HCT116 (cell line): ENCODE results near the gene RPUSD3. TPM values are rescaled to one million over a fixed set of nuclear protein-coding genes. Genes with fewer than 3 reads are reported as not detected.
A peak's percentile ranks its signal among the peaks of the same experiment; 100 is the strongest.

Experiments used
- ATAC-seq: fragments of 200-7000 bp; cut with Tn5 transposase; 2 replicates; pipeline ENCODE4 v1.9.1; 2020; ENCODE audit warnings: mild to moderate bottlenecking, moderate library complexity
- BruUV-seq: library from RNA; stranded (reverse); fragments of 400-500 nt; replicated peaks from 2 replicates; lab custom pipeline; 2021; lab: Mats Ljungman, UMichigan
- CTCF ChIA-PET: fragments of 300-600 bp; sonication (Branson Sonifier 250); formaldehyde crosslinking; loops from one replicate; lab custom pipeline; 2021; ENCODE audit warnings: antibody characterized with exemption; lab: Charles Lee
- POLR2A ChIA-PET: fragments of 300-600, 350-600 bp; sonication (Branson Sonifier 250); formaldehyde crosslinking; loops from one replicate; lab custom pipeline; 2021; ENCODE audit warnings: antibody characterized with exemption; lab: Charles Lee
- RAD21 ChIA-PET, 2 experiments: fragments of 300-600 bp; sonication (Branson Sonifier 250); formaldehyde crosslinking; loops; one replicate each; lab custom pipeline; 2023; ENCODE audit warnings: low total read pairs in 2 of 2; ENCODE audit not compliant: uncharacterized antibody in 2 of 2, unreplicated experiment in 2 of 2, low non-redundant PET in 1 of 2; lab: Charles Lee
- DNase-seq: peaks from one replicate; pipeline ENCODE4 v3.0.0-alpha.2; 2010; ENCODE audit warnings: low read depth, low spot score
- H2AFZ ChIP-seq: fragments of 200-600 bp; shearing (Covaris generic), sonication (generic); 2 replicates; pipeline ENCODE4 v1.6.1; 2017; ENCODE audit warnings: low read depth, mixed run types, mixed read lengths, antibody characterized with exemption, low read length; ENCODE audit not compliant: poor library complexity, severe bottlenecking
- H3K27ac ChIP-seq: 2 replicates; pipeline ENCODE4 v1.5.1; 2012; ENCODE audit warnings: low read depth, low read length
- H3K27me3 ChIP-seq: fragments of 200-600 bp; sonication (generic); 2 replicates; pipeline ENCODE4 v1.6.1; 2016; ENCODE audit warnings: mixed run types, low read length, mixed read lengths; ENCODE audit not compliant: insufficient read depth
- H3K36me3 ChIP-seq, 2 experiments: fragments of 200-500 bp in 1 of 2; fragments of 200-600 bp in 1 of 2; sonication (Bioruptor generic) in 1 of 2; sonication (generic) in 1 of 2; 2 replicates each; pipeline versions ENCODE4 v1.5.1 to v1.6.1; 2014 to 2016; ENCODE audit warnings: low read length in 2 of 2, inconsistent platforms in 1 of 2, mixed read lengths in 1 of 2, mixed run types in 1 of 2; ENCODE audit not compliant: insufficient read depth in 2 of 2, control insufficient read depth in 1 of 2
- H3K4me1 ChIP-seq, 2 experiments: fragments of 200-600 bp in 1 of 2; sonication (generic) in 1 of 2; 2 replicates each; pipeline versions ENCODE4 v1.5.1 to v1.6.1; 2012 to 2017; ENCODE audit warnings: low read length in 2 of 2, inconsistent platforms in 1 of 2, mild to moderate bottlenecking in 1 of 2, mixed read lengths in 1 of 2, mixed run types in 1 of 2, moderate library complexity in 1 of 2; ENCODE audit not compliant: insufficient read depth in 2 of 2, control insufficient read depth in 1 of 2
- H3K4me2 ChIP-seq: fragments of 200-600 bp; sonication (generic); 2 replicates; pipeline ENCODE4 v1.6.1; 2017; ENCODE audit warnings: mixed run types, low read length, mixed read lengths
- H3K4me3 ChIP-seq, 2 experiments: fragments of 200-600 bp in 1 of 2; sonication (generic) in 1 of 2; replicated peaks in 1 of 2; 2 replicates each; pipeline ENCODE4 v1.5.1; 2011 to 2016; ENCODE audit warnings: low read length in 2 of 2, control low read depth in 1 of 2, low read depth in 1 of 2, mild to moderate bottlenecking in 1 of 2, mixed read lengths in 1 of 2, mixed run types in 1 of 2
- H3K79me2 ChIP-seq: fragments of 200-600 bp; sonication (generic); 2 replicates; pipeline ENCODE4 v1.6.1; 2017; ENCODE audit warnings: mild to moderate bottlenecking, mixed run types, low read length, moderate library complexity, mixed read lengths; ENCODE audit not compliant: insufficient read depth
- H3K9ac ChIP-seq: fragments of 200-600 bp; sonication (generic); 2 replicates; pipeline ENCODE4 v1.6.1; 2016; ENCODE audit warnings: low read length, mixed read lengths
- H3K9me2 ChIP-seq: fragments of 200-600 bp; sonication (generic), shearing (Covaris generic); 2 replicates; pipeline ENCODE4 v1.6.1; 2017; ENCODE audit warnings: mixed run types, mild to moderate bottlenecking, moderate library complexity; ENCODE audit not compliant: insufficient read depth
- H3K9me3 ChIP-seq, 2 experiments: fragments of 200-500 bp in 1 of 2; fragments of 200-600 bp in 1 of 2; sonication (Bioruptor generic) in 1 of 2; sonication (generic) in 1 of 2; 2 replicates each; pipeline ENCODE4 v1.6.1; 2014 to 2017; ENCODE audit warnings: low read length in 2 of 2, mixed read lengths in 2 of 2, inconsistent platforms in 1 of 2, low read depth in 1 of 2, mild to moderate bottlenecking in 1 of 2, mixed run types in 1 of 2, moderate library complexity in 1 of 2; ENCODE audit not compliant: control insufficient read depth in 1 of 2, insufficient read depth in 1 of 2
- H4K20me1 ChIP-seq: fragments of 200-600 bp; sonication (generic), shearing (Covaris generic); 2 replicates; pipeline ENCODE4 v1.6.1; 2017; ENCODE audit warnings: mixed run types, mild to moderate bottlenecking, moderate library complexity; ENCODE audit not compliant: insufficient read depth
- ATF3 ChIP-seq: IDR thresholded peaks from 2 replicates; pipeline ENCODE4 v1.6.1; 2012
- CBX3 ChIP-seq: IDR thresholded peaks from 2 replicates; pipeline ENCODE4 v1.6.1; 2012; ENCODE audit warnings: low read depth
- CTCF ChIP-seq, 3 experiments: fragments of 200-600 bp in 1 of 3; sonication (generic) in 1 of 3; IDR thresholded peaks in 2 of 3; conservative IDR thresholded peaks in 1 of 3; 2 replicates each; pipeline ENCODE4 v1.5.1; 2012 to 2017; ENCODE audit warnings: low read depth in 2 of 3, low read length in 2 of 3, antibody characterized with exemption in 1 of 3, borderline replicate concordance in 1 of 3, control low read depth in 1 of 3, mild to moderate bottlenecking in 1 of 3, mixed read lengths in 1 of 3, mixed run types in 1 of 3, moderate library complexity in 1 of 3; ENCODE audit not compliant: insufficient read depth in 1 of 3
- EGR1 ChIP-seq: IDR thresholded peaks from 2 replicates; pipeline ENCODE4 v1.6.1; 2012; ENCODE audit warnings: low read depth
- ELF1 ChIP-seq: IDR thresholded peaks from 2 replicates; pipeline ENCODE4 v1.6.1; 2012; ENCODE audit warnings: low read depth, borderline replicate concordance
- EZH2 ChIP-seq: fragments of 200-600 bp; sonication (generic); IDR thresholded peaks from 2 replicates; pipeline ENCODE4 v1.6.1; 2017; ENCODE audit warnings: antibody characterized with exemption, mixed run types
- JUND ChIP-seq: IDR thresholded peaks from 2 replicates; pipeline ENCODE4 v1.6.1; 2012
- MAX ChIP-seq: IDR thresholded peaks from 2 replicates; pipeline ENCODE4 v1.6.1; 2012
- POLR2AphosphoS5 ChIP-seq: IDR thresholded peaks from 2 replicates; pipeline ENCODE4 v1.6.1; 2011; ENCODE audit warnings: mild to moderate bottlenecking, low read depth, low read length, moderate library complexity
- SP1 ChIP-seq: IDR thresholded peaks from 2 replicates; pipeline ENCODE4 v1.6.1; 2012; ENCODE audit warnings: low read depth
- SRF ChIP-seq: IDR thresholded peaks from 2 replicates; pipeline ENCODE4 v1.6.1; 2012; ENCODE audit warnings: low read depth
- ZBTB33 ChIP-seq: IDR thresholded peaks from 2 replicates; pipeline ENCODE4 v1.6.1; 2011; ENCODE audit warnings: mild to moderate bottlenecking, low read length, moderate library complexity; ENCODE audit not compliant: insufficient replicate concordance; ENCODE audit errors: extremely low read depth
- ZNF274 ChIP-seq: fragments of 200-500 bp; sonication (Bioruptor generic); IDR thresholded peaks from 2 replicates; pipeline ENCODE4 v1.6.1; 2014; ENCODE audit warnings: mild to moderate bottlenecking, low read depth, low read length, inconsistent platforms
- intact Hi-C: fragments of 100-400 bp; cut with micrococcal nuclease; formaldehyde crosslinking; loops from 2 replicates; pipeline ENCODE4 v1.10.0; 2022
- total RNA-seq: library from RNA; stranded (reverse); gene quantifications from one replicate; pipeline ENCODE4 v1.2.1, GENCODE V29; 2021; ENCODE audit not compliant: unreplicated experiment

RPUSD3 gene
- total RNA-seq, 1 experiment from 2014 or later: 58.0 TPM

GRCh38 chr3:9863058-9863772 lies 19.4 kb upstream of the RPUSD3 start:
- Histone ChIP-seq H3K9ac (no peak overlapping the region), H3K79me2 (no peaks in the 10 kb centered on the region), H4K20me1 (no peaks in the 10 kb centered on the region), H3K9me2 (no peaks in the 10 kb centered on the region), H3K4me3 (no peak overlapping the region), H2AFZ (no peak overlapping the region), H3K4me1 (peaks cover 0 to 11% of the 10 kb centered on the region in 2 experiments; a peak in 1 of 4 replicates), H3K27me3 (no peaks in the 10 kb centered on the region), H3K9me3 (no peaks in the 10 kb centered on the region), H3K36me3 (no peaks in the 10 kb centered on the region), H3K4me2 (peak overlapping the region; percentile 57), H3K27ac (no peak overlapping the region)
- ATAC-seq: no peak; the same call in 1 of the 2 replicates
- DNase-seq: no peak
- ChIA-PET CTCF (no interaction called here), POLR2A (no interaction called here), RAD21 (no interaction called here)
- BruUV-seq: no TSS peak
- TF ChIP-seq SP1 (no peak), ATF3 (no peak), JUND (no peak), EZH2 (no peak), ZBTB33 (no peak), MAX (no peak), CBX3 (no peak), CTCF (IDR thresholded peaks at IDR 0.05 in 2 of 3, conservative IDR thresholded peaks at IDR 0.05 in 1 of 3; ENCODE audit: borderline replicate concordance in 1 of 3, insufficient read depth in 1 of 3, low read depth in 2 of 3, low read length in 2 of 3) (no peak), ELF1 (no peak), EGR1 (no peak), SRF (no peak), ZNF274 (no peak), POLR2AphosphoS5 (no peak)
- intact Hi-C loops: no loop called here
